Body of pancreas (tissue), 4 donors: ENCODE data around the gene KAT2A. TPM values are rescaled to one million over a fixed set of nuclear protein-coding genes. Genes with fewer than 3 reads are reported as not detected.

Experiments
- ATAC-seq: fragments of 150-250 bp; one replicate; pipeline ENCODE4 v1.9.1; 2016
- DNase-seq, 4 donors: peaks; one replicate each; pipeline ENCODE4 v3.0.0-alpha.2; 2019
- H3K27ac ChIP-seq, 4 donors: fragments of 200-600 bp; sonication (generic); 1 replicate in 3 of 4; 2 replicates in 1 of 4; pipeline versions ENCODE4 v1.5.1 to v1.6.1; 2016 to 2019; ENCODE audit warnings: mild to moderate bottlenecking in 1 of 4, mixed read lengths in 1 of 4, moderate library complexity in 1 of 4
- H3K27me3 ChIP-seq, 2 donors: fragments of 200-600 bp; sonication (generic); one replicate each; pipeline ENCODE4 v1.6.0; 2016; ENCODE audit warnings: mild to moderate bottlenecking in 1 of 2
- H3K36me3 ChIP-seq, 2 donors: fragments of 200-600 bp; sonication (generic); replicated peaks in 1 of 2; 2 replicates each; pipeline ENCODE4 v1.5.1; 2016; ENCODE audit warnings: low read depth in 2 of 2; ENCODE audit not compliant: insufficient read depth in 1 of 2
- H3K4me1 ChIP-seq: fragments of 200-600 bp; sonication (generic); one replicate; pipeline ENCODE4 v1.6.0; 2016
- H3K4me3 ChIP-seq, 2 donors: fragments of 200-600 bp; sonication (generic); 1 replicate in 1 of 2; 2 replicates in 1 of 2; pipeline ENCODE4 v1.5.1; 2016 to 2019
- H3K9me3 ChIP-seq, 3 donors: fragments of 200-600 bp; sonication (generic); 1 replicate in 2 of 3; 2 replicates in 1 of 3; pipeline ENCODE4 v1.5.1; 2016
- CTCF ChIP-seq, 7 experiments: fragments of 450-650 bp in 4 of 7; fragments of 200-600 bp in 3 of 7; sonication (generic) in 3 of 7; IDR thresholded peaks; one replicate each; pipeline ENCODE4 v1.5.1; 2016 to 2019; ENCODE audit warnings: antibody characterized with exemption in 7 of 7
- POLR2A ChIP-seq, 3 donors: fragments of 450-650 bp; IDR thresholded peaks; one replicate each; pipeline ENCODE4 v1.6.1; 2016; ENCODE audit warnings: antibody characterized with exemption in 3 of 3, mild to moderate bottlenecking in 2 of 3
- WGBS, 2 donors: methylation state at CpG; one replicate each; pipeline ENCODE4 v1.1.5; 2017; 5-methylcytosine and 5-hydroxymethylcytosine counted together
- intact Hi-C: fragments of 100-400 bp; cut with DNase I; formaldehyde crosslinking; loops from one replicate; pipeline ENCODE4 v1.15.1; 2023
- total RNA-seq, 2 donors: library from RNA; depleted of rRNA; stranded (reverse); fragments of >200 nt; gene quantifications; one replicate each; pipeline ENCODE4 v1.1.0, GENCODE V29; 2016

The KAT2A gene
- total RNA-seq, 2 donors from 2014 or later, result 50.6 to 58.7 TPM

DNA sequence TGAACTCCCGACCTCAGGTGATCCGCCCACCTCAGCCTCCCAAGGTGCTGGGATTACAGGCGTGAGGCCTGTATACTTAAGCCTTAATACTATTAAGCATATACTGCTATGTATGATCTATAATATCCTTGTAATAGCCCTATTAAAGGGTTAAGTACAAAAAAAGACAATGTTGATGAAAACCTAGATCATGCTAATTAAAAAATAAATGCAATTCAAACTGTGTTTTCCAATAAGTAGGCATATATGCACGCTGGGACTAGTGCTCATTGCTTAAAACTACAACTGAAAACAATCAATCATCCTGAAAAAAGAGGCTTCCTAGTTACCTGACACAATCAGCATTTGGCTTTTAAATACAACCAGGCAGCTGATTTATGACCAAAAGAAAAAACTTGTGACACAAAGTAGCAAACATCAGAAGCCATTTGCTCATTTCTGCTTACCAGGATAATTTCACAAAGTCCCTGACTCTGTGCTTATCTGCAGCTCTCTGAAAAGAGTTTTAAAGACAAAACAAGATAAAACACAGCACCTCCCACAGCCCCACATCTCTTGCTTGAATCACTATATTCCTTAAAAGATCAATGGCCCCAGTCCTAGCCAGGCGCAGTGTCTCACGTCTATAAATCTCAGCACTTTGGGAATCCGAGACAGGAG lies 34.0 kb downstream of the KAT2A start:
- no peaks in the 10 kb centered on the region for H3K9me3 ChIP-seq
- intact Hi-C loops, result no loop called here
- no peak overlapping the region for H3K27ac ChIP-seq
- no peak for ATAC-seq
- no peaks in the 10 kb centered on the region for H3K27me3 ChIP-seq
- no peak for DNase-seq
- no peaks in the 10 kb centered on the region for H3K4me1 ChIP-seq
- H3K4me3 ChIP-seq, result no peak overlapping the region
- TF ChIP-seq POLR2A (IDR thresholded peaks at IDR 0.05) (no peak), CTCF (IDR thresholded peaks at IDR 0.05) (no peak)
- no peaks in the 10 kb centered on the region for H3K36me3 ChIP-seq
- 68 to 72% methylated on average over 7 of the region's 7 CpGs for WGBS, 2 donors

DNA sequence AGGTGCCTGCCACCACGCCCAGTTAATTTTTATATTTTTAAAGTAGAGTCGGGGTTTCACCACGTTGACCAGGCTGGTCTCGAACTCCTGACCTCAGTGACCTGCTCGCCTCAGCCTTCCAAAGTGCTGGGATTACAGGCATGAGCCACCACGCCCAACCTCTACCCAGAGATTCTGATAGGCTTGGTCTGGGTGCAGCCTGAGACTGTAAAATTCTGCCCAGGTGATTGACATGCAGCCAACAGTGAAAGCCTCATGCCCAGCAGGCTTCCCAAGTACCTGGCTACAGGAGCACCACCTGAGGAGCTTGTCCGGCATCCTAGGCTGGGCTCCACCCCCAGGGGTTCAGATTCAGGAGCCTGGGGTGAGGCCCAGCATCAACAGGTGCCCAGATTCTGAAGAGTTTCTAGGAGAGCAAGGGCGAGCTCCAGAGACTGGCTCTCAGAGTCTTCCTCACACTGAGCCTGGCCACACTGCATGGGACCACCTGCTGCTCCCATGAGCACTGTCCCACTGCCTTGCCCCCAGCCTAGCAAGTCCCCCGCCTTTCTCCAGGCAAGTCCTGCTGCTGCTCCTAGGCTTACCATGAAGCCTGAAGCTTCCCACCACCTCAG lies 39.5 kb downstream of the KAT2A start:
- H3K4me3 ChIP-seq, result no peak overlapping the region
- ATAC-seq (no peak), DNase-seq (no peak)
- no peaks in the 10 kb centered on the region for H3K36me3 ChIP-seq
- H3K9me3 ChIP-seq, result no peaks in the 10 kb centered on the region
- no peaks in the 10 kb centered on the region for H3K4me1 ChIP-seq
- TF ChIP-seq CTCF (IDR thresholded peaks at IDR 0.05) (no peak), POLR2A (IDR thresholded peaks at IDR 0.05) (no peak)
- H3K27ac ChIP-seq, result no peak overlapping the region
- intact Hi-C loops, result no loop called here
- WGBS, 2 donors, result 82 to 83% methylated on average over 8 to 9 of the region's 9 CpGs
- H3K27me3 ChIP-seq, result no peaks in the 10 kb centered on the region

DNA sequence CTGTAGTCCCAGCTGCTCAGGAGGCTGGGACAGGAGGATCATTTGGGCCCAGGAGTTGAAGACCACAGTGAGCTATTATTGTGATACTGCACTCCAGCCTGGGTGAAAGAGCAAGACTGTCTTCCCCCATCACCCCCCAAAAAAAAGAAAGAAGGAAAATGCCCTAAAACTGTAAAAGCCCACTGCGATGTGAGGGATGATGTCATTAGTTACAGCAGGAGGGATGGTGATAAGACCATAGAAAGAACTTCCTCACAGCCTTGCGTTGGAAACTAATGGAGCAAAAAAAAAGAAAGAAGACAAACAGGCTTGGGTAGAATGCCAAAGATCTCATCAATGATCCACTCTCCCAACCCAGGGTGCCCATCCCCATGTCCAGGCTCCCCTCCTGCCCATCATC lies 41.6 kb downstream of the KAT2A start:
- Histone ChIP-seq H3K36me3 (no peaks in the 10 kb centered on the region), H3K27ac (no peak overlapping the region), H3K4me1 (no peaks in the 10 kb centered on the region), H3K9me3 (no peaks in the 10 kb centered on the region), H3K4me3 (no peak overlapping the region), H3K27me3 (no peaks in the 10 kb centered on the region)
- TF ChIP-seq POLR2A (IDR thresholded peaks at IDR 0.05) (no peak), CTCF (IDR thresholded peaks at IDR 0.05) (no peak)
- ATAC-seq (no peak), DNase-seq (no peak)
- intact Hi-C loops, result no loop called here
- 66 to 83% methylated on average over 2 of the region's 2 CpGs for WGBS, 2 donors

- Histone ChIP-seq H3K27me3 (no peaks in the 10 kb centered on the region), H3K4me1 (no peaks in the 10 kb centered on the region), H3K27ac (no peak overlapping the region), H3K9me3 (no peaks in the 10 kb centered on the region), H3K36me3 (no peaks in the 10 kb centered on the region), H3K4me3 (no peak overlapping the region)
- intact Hi-C loops, result no loop called here
- DNase-seq (no peak), ATAC-seq (no peak)
- WGBS, 2 donors, result 72 to 73% methylated on average over 8 of the region's 8 CpGs
- no peak for TF ChIP-seq POLR2A (IDR thresholded peaks at IDR 0.05)
- TF ChIP-seq CTCF (IDR thresholded peaks at IDR 0.05), result no peak
Observed at GRCh38 chr17:42078396-42079043, 42.6 kb downstream of the KAT2A start.
